Limb (tissue), 2 donors: ENCODE results near the gene TPCN2.
"Not testable (repeated sequence)": the region's sequence is repeated elsewhere in the genome, so short reads cannot be mapped to it uniquely, and the experiment has no call there.

Experiments used
- DNase-seq, 2 donors: peaks; one replicate each; pipeline ENCODE4 v3.0.0-alpha.2; 2016; ENCODE audit errors: extremely low spot score in 2 of 2

The TPCN2 gene

DNA sequence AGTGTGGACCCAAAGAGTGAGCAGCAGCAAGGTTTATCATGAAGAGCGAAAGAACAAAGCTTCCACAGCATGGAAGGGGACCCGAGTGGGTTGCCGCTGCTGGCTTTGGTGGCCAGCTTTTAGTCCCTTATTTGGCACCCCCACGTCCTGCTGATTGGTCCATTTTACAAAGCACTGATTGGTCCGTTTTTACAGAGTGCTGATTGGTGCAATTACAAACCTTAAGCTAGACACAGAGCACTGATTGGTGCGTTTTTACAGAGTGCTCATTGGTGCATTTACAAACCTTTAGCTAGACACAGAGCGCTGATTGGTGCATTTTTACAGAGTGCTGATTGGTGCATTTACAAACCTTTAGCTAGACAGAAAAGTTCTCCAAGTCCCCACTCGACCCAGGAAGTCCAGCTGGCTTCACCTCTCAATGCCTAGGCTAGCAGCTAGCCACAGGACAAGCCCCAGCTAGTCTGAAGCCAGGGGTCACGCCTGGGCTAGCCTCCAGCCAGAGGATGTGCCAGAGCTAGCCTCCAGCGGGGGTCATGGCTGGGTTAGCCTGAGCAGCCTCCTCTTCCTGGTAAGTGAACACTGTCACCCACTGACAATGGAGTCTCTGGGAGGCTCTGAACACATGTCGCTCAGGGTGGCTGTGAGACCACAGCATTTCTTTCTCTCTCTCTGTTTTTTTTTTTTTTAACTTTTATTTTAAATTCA, 100.8 kb downstream of the TPCN2 start:
- not testable (repeated sequence) for DNase-seq

DNA sequence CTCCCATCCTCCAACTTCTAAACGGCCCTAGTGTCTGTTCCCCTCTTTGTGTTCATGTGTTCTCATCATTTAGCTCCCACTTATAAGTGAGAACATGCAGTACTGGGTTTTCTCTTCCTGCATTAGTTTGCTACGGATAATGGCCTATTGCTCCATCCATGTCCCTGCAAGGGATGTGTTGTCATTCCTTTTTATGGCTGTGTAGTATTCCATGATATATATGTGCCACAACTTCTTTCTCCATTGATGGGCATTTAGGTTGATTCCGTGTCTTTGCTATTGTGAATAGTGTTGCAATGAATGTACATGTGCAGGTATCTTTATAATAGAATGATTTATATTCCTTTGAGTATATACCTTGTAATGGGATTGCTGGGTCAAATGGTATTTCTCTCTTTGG, 101.4 kb downstream of the TPCN2 start:
- DNase-seq, result no peak

DNA sequence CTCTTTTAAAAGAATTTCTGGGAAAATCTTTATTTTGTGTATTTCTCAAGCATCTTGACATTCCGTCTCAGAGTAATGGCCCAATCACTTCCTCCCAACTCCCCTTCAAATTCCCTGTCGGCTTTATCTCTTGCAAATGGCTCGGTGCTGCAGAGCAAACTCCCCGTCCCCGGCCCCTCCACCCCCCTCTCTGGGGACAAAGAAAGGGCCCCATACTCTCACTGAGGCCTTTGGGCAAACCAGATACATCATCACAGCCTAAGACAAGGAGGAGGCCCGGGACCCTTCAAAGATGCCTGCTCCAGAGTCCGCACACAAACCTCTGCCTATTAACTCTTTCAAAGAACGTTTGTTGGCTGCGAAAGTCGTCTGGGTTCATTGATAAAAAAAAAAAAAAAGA, 103.1 kb downstream of the TPCN2 start:
- no peak for DNase-seq

DNA sequence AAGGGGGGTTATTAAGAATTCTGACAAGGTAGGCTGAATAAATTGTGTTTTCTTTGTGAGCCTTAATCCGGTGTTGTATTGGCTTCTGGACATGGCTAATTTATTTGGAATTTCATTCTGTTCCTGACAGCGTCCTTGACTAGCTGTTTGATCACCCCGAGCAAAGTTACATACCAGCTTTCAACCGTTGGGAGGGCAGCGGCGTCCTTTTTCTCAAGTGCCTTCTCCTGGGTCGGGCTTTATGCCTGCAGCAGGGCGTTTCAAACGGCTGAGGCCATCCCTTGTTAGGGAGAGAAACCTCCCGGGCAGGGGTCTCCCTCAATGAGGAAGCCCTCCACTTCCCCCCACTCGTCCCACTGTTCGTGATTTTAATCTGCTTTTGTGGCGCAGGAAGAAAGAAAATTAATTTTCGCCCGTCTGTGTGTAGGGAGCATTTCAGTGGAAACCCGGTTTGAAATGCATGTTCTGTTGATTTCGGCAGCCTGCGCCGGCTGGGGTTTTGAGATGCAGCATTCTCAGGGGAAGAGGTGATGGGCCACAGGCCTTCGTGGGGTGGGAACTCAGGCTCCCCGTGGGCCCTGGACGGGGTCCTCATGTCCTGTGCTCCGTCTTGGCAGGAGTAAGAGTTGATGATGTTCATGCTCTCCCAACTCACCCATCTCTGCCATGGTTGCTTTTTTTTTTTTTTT, 104.1 kb downstream of the TPCN2 start:
- DNase-seq, result no peak

DNA sequence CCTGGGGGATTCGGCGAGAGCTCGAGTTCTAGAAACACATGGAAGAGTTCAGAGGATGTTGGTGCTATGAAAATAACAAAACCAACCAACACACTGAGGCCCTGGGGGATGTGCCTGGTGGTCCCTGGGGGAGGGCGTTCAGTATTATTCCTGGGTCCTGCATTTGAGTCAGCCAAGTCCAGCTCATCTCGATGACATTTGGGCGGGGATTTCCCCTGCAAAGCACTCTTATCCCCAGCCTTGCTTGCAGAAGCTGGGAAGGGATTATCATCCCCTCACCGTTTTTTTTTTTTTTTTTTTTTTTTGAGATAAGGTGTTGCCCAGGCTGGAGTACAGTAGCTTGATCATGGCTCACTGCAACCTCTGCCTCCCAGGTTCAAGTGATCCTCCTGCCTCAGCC, 104.9 kb downstream of the TPCN2 start:
- no peak for DNase-seq

DNA sequence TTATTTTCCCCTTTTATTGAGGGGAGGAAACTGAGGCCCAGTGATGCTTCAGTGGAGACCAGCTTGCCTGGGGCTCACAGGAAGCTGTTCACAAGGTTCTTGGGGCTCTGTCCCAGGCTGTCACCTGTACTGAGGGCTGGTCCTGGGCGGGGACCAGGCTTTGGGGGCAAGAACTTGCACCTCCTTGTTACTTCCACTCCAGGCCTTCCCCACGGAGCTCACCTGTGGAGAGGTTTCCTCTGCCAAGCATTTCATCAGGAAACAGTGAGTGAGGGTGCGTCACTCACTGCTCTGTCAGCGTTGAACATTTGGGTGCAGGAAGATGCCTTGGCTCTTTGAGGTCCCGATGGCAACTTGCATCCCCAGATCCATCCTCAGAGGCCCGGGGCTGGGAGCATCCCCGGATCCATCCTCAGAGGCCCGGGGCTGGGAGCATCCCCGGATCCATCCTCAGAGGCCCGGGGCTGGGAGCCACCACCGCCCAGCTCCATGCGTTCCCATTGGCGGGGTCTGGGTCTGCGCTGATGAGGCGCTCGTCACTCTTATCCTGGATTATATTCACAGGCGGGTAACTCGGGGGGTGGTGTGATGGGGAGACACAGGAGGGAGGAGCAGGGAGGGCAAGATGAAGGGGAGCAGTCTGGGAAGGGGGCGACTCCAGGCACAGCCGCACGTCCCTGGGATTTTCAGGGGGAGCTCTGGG, 105.6 kb downstream of the TPCN2 start:
- DNase-seq, result no peak

DNA sequence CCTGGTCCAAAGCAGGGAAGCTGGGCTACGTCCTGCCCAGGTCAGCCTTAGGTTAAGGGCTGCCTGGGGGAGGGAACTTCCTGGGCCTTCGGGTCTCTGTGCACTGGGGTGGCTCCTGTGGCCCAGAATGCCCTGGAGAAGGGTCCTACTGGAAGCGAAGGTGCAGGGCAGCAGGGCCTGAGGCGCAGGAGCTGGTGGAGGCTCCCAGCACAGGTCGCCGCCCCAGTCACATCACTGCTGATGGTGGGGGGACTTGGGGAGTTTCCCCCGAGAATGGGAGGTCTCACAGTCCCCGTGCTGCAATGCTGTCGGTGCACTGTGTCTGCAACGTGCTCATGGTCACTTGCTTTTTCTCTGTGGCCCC, 106.2 kb downstream of the TPCN2 start:
- DNase-seq, result no peak

DNA sequence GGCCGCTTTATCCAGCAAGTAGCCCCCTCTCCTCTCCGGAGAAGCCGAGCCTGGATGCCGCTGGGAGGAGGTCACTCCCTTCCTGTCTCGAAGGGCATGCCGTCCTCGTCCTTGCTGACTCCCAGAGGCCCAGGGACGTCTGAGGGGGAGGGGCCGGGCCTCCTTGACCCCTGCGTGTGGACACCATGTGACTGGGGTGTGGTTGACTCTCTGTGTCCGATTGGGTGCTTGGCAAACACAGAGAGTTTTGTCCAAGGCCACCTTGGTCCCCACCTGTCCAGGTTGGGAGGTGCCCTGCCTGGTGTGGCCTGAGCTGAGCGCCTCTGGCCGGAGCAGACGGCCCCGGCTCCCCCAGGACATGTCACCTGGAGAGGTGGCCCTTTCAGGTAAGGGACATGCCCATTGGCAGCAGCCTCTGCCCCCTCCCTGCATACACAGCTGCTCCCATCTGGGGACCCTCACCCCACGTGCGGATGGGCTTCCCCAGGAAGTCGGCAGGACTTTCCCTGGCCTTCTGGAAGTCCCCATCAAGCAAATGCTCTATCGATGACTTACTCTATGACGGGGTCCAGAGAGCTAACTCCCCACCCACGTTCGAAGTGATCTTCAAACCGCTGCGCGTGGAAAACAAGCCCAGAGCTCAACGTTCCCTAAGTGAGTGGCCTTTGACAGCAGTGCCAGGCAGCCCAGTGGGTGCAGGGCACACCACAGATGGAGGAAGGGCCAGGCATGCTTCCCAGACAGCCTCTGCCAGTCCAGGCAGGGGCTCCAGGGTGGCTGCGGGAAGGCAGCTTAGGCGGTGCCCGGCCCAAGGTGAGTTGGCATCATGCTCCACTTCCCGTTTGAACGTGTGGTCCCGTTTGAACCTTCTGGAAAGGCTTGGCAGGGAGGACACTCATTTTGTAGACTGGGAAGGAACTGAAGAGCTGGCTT, 106.8 kb downstream of the TPCN2 start, which contains the start of gene SMIM38:
SMIM38 (plus strand) TSS at position 634 of the 933 bp plus-strand sequence. CDS start 1,912 bp downstream, outside the sequence.
- DNase-seq, result no peak

DNA sequence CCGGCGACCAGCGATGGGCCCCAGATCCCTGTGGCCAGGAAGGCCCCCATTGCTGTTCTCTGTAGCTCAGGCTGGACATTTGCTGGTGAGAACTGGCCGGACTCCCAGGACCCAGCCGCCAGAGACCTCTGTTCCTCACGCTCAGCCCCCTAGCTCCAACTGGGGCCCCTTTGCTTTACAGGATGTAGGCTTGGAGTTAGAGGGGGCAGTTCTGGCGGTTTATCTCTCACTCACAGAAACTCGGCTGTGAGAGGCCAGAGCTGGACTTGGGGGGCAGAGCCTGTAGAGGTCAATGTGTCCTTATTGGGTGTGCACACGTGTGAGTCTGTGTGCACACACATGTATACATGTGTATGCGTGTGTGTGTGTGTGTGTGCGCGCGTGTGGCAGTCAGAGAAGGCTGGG, 107.5 kb downstream of the TPCN2 start:
- no peak for DNase-seq

DNA sequence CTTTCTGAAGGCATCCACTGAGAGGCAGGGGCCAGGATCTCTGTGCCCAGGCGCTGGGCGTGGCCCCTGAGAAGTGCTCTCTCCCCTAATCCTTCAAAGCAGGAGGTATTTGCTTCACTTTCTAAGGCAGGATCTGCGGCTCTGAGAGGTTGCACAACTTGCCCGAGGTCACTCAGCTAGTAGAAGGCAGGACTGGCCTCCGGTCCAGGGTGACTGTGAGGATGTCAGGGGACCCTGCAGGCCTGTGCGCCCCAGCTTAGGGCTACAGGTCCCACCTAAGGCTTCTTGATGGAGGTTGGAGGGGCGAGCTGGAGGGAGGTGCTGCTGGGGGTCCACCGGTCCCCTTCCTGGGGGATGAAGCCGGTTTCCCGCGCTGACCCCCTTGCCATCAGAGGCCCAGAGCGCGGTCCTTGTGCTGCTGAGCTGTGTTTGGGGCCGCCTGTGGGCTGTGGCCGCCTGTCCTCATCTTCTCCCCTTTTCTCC, 108.0 kb downstream of the TPCN2 start:
- DNase-seq, result no peak

DNA sequence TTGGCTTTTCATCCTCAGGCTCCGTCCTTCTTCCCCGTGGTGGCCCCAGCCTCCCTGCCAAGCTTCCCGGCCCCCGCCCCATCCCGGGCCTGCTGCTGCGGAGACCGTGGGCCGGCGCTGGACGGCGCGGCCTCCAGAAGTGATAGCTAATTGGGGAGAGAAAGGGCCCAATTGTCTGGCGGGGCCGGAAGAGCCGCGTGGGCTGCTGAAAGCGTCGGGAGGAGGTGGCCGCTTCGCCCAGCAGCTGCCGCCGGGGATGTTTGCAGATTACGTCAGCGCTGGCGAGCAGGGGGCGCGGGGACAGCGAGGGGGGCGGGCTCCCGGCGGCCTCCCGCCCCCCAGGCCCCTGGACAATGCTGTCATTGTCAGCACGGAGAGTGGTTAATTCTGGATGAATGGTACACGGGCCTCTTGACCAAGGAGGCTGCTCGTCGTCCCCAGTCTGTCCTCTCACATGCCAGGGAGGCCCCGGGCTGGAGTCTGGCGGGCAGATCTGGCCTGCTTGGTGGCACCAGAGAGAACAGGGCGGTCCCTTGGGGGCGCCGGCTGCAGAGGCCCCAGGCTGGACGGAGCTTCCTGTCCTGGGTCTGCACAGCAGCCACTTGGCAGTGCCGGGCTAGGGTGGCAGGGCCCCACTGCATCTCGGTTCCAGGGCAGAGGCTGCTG, 108.6 kb downstream of the TPCN2 start:
- DNase-seq, result peak; percentile 84 to 87

DNA sequence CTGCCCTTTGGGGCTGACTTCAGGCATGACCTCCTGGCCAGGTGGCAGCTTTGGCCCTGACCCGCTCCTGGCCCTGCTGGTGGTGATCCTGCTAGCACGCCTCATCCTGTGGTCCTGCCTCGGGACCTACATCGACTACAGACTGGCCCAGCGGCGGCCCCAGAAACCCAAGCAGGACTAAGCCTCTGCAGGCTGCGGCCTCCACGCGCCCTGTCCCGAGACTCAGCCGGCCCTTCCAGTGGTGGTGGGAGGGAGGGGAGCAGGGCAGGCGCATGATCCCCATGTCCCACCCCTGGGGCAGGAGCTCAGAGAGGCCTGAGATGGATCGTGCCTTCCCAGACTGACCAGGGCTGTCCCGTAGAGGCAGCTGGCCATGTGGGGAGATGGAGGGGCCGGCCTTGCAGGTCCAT, 109.1 kb downstream of the TPCN2 start:
- peak in 1 of 2 donors; percentile 40 for DNase-seq

DNA sequence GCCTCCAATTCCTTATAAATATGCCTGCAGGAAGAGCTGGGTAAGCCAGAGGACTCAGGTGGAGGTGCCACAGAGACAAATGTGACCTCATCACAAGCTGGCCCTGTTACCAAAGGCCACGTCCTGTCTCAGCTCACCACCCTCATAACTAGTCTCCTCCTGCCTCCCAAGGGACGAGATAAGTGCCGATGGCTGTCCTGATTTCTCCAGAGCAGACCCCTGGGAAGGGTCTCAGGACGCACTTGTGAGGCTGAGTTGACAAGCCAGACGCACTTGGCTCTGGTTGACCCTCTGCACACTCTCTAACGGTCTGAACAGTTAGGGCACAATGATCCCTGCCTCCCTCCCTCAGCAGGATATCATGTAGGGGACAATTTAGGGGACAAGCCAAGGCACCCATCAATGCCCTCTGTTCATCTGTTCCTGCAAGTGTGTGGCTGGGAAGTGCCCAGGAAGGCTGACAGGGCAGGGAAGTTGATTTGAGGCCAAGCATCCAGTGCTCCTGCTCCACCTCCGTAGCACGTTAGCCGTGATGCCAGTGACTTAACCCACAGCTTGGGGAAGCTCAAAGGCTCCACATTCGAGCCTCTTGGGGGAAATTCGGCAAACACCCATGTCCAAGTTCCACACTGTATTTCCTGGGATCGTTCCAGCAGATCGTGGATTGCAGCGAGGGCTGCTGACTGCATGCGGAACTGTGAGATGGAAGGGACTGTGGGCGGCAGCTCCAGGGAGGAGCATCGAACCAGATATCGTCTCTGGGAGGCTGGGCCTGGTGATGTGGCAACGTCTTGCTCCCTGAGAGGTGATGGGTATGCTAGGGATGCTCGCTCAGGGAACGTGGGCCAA, 109.8 kb downstream of the TPCN2 start:
- DNase-seq, result no peak

DNA sequence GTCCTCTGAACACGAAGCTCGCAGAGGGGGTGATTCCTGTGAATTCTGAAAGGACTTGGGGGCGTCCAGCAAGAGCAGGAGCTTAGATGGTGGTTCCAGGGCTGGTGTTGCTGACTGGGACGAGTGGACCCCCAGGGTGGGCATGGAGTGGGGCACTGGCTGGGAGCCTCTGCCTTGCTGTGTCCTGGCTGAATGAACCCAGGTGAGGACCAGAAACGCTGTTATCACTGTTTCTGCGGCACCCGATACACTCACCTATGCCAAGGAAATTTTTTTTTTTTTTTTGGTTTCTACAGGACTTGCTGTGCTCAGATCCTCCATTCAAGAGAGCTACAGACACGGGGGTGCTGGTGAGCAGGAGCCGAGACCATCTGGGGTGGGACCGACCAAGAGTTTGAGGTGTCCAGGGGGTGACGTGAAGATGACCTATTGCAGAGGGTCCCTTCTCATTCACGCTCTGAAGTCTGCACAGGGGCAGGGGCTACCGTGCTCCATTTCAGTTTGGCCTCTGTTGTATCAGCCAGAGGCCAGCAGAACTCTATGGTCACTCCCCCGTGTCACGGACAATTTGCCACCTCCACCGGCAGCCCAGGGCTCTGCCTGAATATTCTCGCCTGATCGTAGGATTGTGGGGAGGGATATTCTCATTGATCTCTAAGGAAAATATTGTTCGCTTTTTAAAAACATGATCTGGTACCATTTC, 110.6 kb downstream of the TPCN2 start:
- no peak for DNase-seq

DNA sequence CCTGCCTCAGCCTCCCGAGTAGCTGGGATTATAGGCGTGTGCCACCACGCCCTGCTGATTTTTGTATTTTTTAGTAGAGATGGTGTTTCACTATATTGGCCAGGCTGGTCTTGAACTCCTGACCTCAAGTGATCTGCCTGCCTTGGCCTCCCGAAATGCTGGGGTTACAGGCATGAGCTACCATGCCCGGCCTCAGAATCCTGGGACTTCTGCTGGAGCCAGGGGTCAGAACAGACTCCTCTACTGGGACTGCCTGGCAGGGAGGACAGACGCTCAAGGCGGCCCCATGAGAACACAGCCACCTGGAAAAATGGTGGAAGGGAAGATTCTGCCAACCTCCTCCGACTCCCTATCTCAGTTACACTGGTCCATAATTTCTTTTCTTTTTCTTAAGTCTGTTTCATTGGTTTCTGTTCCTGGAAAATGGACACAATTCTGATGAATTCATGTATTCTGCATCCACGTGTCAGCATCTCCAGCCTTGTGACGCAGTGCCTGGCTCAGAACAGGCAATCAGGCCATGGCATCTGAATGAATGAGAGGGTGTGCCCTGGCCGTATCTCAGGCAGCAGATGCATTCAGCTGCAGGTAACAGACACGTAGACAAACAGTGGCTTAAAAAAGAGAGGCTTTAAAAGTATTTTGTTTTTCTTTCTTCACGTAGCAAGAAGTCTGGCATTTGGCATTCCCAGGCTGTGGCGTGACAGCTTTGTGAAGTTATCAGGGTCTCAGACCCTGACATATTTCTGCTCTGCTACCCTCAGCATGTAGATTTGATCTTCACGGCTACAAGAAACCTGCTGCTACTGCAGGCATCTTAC, 111.8 kb downstream of the TPCN2 start:
- DNase-seq, result no peak

DNA sequence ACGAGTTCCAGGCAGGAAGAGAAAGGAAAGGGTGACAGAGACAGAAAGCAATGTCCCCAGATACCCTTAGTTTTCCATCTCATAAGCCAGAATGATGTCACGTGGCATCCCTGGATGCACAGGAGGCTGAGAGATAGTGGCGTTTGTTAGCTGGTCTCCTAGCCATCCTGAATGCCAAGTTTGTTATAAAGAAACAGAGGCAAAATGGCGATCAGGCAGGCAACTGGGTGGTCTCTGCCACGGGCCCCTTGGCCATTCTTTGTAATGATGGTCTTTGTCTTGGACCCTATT, 112.3 kb downstream of the TPCN2 start:
- DNase-seq, result no peak

DNA sequence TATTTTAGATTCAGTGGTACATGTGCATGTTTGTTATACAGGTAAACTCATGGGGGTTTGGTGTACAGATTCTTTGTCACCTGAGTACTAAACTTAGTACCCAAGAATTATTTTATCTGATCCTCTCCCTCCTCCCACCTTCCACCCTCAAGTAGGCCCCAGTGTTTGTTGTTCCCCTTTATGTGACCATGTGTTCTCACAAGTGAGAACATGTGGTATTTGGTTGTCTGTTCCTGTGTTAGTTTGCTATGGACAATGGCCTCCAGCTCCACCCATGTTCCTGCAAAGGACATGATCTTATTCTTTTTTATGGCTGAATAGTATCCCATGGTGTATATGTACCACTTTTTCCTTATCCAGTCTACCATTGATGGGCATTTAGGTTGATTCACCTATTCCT, 113.8 kb downstream of the TPCN2 start:
- no peak for DNase-seq

DNA sequence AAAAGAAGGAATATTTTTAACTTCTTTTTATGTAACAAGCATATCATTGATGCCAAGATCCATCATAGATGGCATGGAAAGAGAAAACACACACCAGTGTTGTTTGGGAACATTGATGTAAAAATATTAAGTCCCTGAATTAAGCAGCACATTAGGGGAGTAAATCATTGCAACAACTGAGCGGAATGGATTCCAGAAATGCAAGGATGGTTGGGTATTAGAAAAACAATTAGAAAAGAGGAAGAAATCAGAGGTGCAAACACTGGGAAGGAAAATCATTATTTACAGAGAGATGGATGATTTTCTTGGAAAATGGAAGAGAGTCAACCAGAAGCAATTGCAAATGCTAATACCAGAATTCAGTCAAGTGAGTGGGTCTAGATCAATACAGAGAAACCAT, 115.1 kb downstream of the TPCN2 start:
- DNase-seq, result no peak

DNA sequence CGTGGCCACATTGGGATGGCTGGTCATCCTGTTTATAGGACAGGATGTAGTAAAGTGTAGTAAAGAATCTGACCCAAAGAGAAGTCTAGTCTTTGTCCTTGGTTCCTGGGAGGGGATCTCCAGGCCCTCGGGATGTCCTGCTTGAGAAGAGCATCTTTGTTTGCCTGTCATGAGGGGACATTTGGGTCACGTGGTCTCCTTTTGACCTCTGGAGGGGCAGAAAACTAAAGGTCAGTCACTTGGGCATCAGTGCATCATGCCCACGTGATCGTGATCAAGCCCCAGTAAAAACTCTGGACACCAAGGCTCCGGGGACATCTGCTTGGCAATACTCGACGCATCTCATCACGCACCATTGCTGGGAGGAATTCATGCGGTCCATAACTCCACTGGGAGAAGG, 116.1 kb downstream of the TPCN2 start:
- no peak for DNase-seq
